ENCODE data around the gene HOXC13.

DNA sequence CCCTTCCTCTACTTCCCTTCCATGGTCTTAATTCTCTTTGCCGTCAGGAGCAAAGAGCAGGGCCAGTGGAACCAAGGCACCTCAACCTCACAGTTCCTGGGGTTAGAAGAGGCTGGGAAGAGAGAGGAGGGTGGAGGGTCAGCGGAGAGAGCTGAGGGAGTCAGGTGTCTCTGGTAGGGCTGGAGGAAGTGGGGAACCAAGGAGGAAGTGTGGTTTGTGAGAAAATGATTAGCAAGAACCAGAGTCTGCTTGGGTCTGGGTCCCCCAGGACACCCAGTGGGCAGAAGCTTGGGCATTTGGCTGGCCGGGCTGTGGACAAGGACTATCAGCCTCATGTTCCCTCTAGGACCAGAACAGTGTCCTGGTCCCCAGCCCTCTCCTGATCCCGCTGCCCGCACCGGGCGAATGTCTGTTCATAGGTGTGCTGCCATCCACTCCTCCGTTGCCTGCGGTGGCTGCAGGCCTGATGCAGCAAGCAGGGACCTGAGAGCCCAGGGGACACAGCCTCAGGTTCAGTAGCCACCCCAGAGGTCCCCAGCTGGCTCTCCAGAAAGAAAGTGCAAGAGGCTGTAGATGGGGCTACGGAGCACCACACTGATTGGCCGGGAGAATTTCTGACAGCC, 18.4 kb downstream of the HOXC13 start:
- no peak for TF ChIP-seq POLR2A (conservative IDR thresholded peaks at IDR 0.05)
- no peak for TF ChIP-seq SP1 (CRISPR knock-in tag; IDR thresholded peaks at IDR 0.05)
- TF ChIP-seq DACH1 (IDR thresholded peaks at IDR 0.05; ENCODE audit: partially characterized antibody) = no peak
- no peak for TF ChIP-seq U2AF2 (optimal IDR thresholded peaks at IDR 0.05; ENCODE audit: low read depth, low read length)
- TF ChIP-seq TARDBP (IDR thresholded peaks at IDR 0.05) = no peak
- TF ChIP-seq, protein P1, sequence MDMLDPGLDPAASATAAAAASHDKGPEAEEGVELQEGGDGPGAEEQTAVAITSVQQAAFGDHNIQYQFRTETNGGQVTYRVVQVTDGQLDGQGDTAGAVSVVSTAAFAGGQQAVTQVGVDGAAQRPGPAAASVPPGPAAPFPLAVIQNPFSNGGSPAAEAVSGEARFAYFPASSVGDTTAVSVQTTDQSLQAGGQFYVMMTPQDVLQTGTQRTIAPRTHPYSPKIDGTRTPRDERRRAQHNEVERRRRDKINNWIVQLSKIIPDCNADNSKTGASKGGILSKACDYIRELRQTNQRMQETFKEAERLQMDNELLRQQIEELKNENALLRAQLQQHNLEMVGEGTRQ (CRISPR knock-in tag; IDR thresholded peaks at IDR 0.05) = no peak
- TF ChIP-seq, protein P2, sequence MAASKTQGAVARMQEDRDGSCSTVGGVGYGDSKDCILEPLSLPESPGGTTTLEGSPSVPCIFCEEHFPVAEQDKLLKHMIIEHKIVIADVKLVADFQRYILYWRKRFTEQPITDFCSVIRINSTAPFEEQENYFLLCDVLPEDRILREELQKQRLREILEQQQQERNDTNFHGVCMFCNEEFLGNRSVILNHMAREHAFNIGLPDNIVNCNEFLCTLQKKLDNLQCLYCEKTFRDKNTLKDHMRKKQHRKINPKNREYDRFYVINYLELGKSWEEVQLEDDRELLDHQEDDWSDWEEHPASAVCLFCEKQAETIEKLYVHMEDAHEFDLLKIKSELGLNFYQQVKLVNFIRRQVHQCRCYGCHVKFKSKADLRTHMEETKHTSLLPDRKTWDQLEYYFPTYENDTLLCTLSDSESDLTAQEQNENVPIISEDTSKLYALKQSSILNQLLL (CRISPR knock-in tag; IDR thresholded peaks at IDR 0.05; ENCODE audit: borderline replicate concordance) = no peak
- TF ChIP-seq, protein P3, sequence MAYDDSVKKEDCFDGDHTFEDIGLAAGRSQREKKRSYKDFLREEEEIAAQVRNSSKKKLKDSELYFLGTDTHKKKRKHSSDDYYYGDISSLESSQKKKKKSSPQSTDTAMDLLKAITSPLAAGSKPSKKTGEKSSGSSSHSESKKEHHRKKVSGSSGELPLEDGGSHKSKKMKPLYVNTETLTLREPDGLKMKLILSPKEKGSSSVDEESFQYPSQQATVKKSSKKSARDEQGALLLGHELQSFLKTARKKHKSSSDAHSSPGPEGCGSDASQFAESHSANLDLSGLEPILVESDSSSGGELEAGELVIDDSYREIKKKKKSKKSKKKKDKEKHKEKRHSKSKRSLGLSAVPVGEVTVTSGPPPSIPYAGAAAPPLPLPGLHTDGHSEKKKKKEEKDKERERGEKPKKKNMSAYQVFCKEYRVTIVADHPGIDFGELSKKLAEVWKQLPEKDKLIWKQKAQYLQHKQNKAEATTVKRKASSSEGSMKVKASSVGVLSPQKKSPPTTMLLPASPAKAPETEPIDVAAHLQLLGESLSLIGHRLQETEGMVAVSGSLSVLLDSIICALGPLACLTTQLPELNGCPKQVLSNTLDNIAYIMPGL (CRISPR knock-in tag; IDR thresholded peaks at IDR 0.05) = no peak
- no peak for TF ChIP-seq NFYB (IDR thresholded peaks at IDR 0.05; ENCODE audit: extremely low read depth, insufficient read length)
- no peak for TF ChIP-seq ZNF184 (CRISPR knock-in tag; IDR thresholded peaks at IDR 0.05)
- no peak for TF ChIP-seq POLR2AphosphoS5 (IDR thresholded peaks at IDR 0.05; ENCODE audit: control insufficient read depth, insufficient read depth, low read depth, low read length)

All from K562 (cell line).